Measurements from ENCODE around the gene CAPS. TPM values are rescaled to one million over a fixed set of nuclear protein-coding genes. Genes with fewer than 3 reads are reported as not detected.

CAPS gene
- polyA plus RNA-seq, 1 donor (not counting 4 experiments of a cell fraction or from before 2014, with no cell fraction given): 2.7 TPM

DNA sequence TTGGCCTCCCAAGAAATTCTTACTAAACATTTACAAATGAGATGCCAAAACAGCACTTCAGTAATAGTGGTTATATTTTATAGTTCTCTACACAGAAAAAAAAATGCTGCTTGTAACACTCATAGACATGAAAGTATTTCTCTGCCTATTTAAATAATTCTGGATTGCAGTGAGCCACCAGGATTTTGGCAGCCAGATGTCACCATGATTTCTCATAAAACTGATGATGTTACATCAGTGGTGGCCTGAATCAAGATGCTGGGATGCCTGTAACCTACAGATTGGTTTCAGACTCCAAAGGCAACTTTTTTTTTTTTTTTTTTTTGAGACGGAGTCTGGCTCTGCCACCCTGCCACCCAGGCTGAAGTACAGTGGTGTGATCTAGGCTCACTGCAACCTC is 2.7 kb upstream of the CAPS start:
- dilution Hi-C loops (cut with MboI; ENCODE audit: extremely low pct_ligation_motif_present, low sequenced_read_pairs): no loop called here
- Histone ChIP-seq H3K27me3 (ENCODE audit: control insufficient read depth, extremely low read depth, insufficient read depth, low read length) (no peaks in the 10 kb centered on the region), H3K4me3 (ENCODE audit: control insufficient read depth in 2 of 3, extremely low read depth in 1 of 3, insufficient read depth in 2 of 3, low read depth in 1 of 3, low read length in 3 of 3) (no peak overlapping the region), H3K27ac (ENCODE audit: control insufficient read depth, insufficient read depth, low read length) (no peak overlapping the region), H3K79me2 (ENCODE audit: control insufficient read depth, insufficient read depth, low read length) (no peaks in the 10 kb centered on the region), H3K9me3 (ENCODE audit: control insufficient read depth, low read depth, low read length) (no peaks in the 10 kb centered on the region), H3K4me2 (ENCODE audit: control insufficient read depth, extremely low read depth, insufficient read depth, low read depth, low read length) (no peak overlapping the region), H4K20me1 (ENCODE audit: control insufficient read depth, extremely low read depth, insufficient read depth, low read length) (no peaks in the 10 kb centered on the region), H3K4me1 (ENCODE audit: control insufficient read depth, extremely low read depth, insufficient read depth, low read length) (peaks cover 20% of the 10 kb centered on the region), H3K9ac (ENCODE audit: control insufficient read depth, extremely low read depth, insufficient read depth, low read length) (no peak overlapping the region), H2AFZ (ENCODE audit: control insufficient read depth, low read length) (no peak overlapping the region), H3K36me3 (ENCODE audit: control insufficient read depth in 2 of 2, extremely low read depth in 1 of 2, insufficient read depth in 2 of 2, low read length in 2 of 2) (peaks cover 0 to 3% of the 10 kb centered on the region in 2 experiments), H3K9me1 (ENCODE audit: control insufficient read depth, extremely low read depth, insufficient read depth, low read length) (no peaks in the 10 kb centered on the region)
- no peak for FAIRE-seq
- DNase-seq (ENCODE audit: low read depth, low spot score): no peak
- TF ChIP-seq EZH2 (IDR thresholded peaks at IDR 0.05; ENCODE audit: low read length): no peak
- TF ChIP-seq, protein P1, sequence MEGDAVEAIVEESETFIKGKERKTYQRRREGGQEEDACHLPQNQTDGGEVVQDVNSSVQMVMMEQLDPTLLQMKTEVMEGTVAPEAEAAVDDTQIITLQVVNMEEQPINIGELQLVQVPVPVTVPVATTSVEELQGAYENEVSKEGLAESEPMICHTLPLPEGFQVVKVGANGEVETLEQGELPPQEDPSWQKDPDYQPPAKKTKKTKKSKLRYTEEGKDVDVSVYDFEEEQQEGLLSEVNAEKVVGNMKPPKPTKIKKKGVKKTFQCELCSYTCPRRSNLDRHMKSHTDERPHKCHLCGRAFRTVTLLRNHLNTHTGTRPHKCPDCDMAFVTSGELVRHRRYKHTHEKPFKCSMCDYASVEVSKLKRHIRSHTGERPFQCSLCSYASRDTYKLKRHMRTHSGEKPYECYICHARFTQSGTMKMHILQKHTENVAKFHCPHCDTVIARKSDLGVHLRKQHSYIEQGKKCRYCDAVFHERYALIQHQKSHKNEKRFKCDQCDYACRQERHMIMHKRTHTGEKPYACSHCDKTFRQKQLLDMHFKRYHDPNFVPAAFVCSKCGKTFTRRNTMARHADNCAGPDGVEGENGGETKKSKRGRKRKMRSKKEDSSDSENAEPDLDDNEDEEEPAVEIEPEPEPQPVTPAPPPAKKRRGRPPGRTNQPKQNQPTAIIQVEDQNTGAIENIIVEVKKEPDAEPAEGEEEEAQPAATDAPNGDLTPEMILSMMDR (optimal IDR thresholded peaks at IDR 0.05 in 1 of 3, IDR thresholded peaks at IDR 0.05 in 1 of 3, conservative IDR thresholded peaks at IDR 0.05 in 1 of 3; ENCODE audit: extremely low read depth in 1 of 3, insufficient read depth in 2 of 3, low read length in 3 of 3): no peak

GRCh38 chr19:5914358-5914774 is 312 bp downstream of the CAPS start:
- Histone ChIP-seq H3K27me3 (ENCODE audit: control insufficient read depth, extremely low read depth, insufficient read depth, low read length) (no peaks in the 10 kb centered on the region), H3K36me3 (ENCODE audit: control insufficient read depth in 2 of 2, extremely low read depth in 1 of 2, insufficient read depth in 2 of 2, low read length in 2 of 2) (peaks cover 15% of the 10 kb centered on the region in 2 experiments), H3K4me3 (ENCODE audit: control insufficient read depth in 2 of 3, extremely low read depth in 1 of 3, insufficient read depth in 2 of 3, low read depth in 1 of 3, low read length in 3 of 3) (no peak overlapping the region), H3K4me2 (ENCODE audit: control insufficient read depth, extremely low read depth, insufficient read depth, low read depth, low read length) (no peak overlapping the region), H3K9me1 (ENCODE audit: control insufficient read depth, extremely low read depth, insufficient read depth, low read length) (no peaks in the 10 kb centered on the region), H3K27ac (ENCODE audit: control insufficient read depth, insufficient read depth, low read length) (no peak overlapping the region), H3K9me3 (ENCODE audit: control insufficient read depth, low read depth, low read length) (no peaks in the 10 kb centered on the region), H2AFZ (ENCODE audit: control insufficient read depth, low read length) (no peak overlapping the region), H3K79me2 (ENCODE audit: control insufficient read depth, insufficient read depth, low read length) (no peaks in the 10 kb centered on the region), H3K4me1 (ENCODE audit: control insufficient read depth, extremely low read depth, insufficient read depth, low read length) (peaks cover 20% of the 10 kb centered on the region), H3K9ac (ENCODE audit: control insufficient read depth, extremely low read depth, insufficient read depth, low read length) (no peak overlapping the region), H4K20me1 (ENCODE audit: control insufficient read depth, extremely low read depth, insufficient read depth, low read length) (no peaks in the 10 kb centered on the region)
- DNase-seq (ENCODE audit: low read depth, low spot score) (no peak), FAIRE-seq (no peak)
- dilution Hi-C loops (cut with MboI; ENCODE audit: extremely low pct_ligation_motif_present, low sequenced_read_pairs): no loop called here
- TF ChIP-seq EZH2 (IDR thresholded peaks at IDR 0.05; ENCODE audit: low read length): no peak
- TF ChIP-seq, protein P1 (optimal IDR thresholded peaks at IDR 0.05 in 1 of 3, IDR thresholded peaks at IDR 0.05 in 1 of 3, conservative IDR thresholded peaks at IDR 0.05 in 1 of 3; ENCODE audit: extremely low read depth in 1 of 3, insufficient read depth in 2 of 3, low read length in 3 of 3): no peak

Measured in keratinocyte (primary cell).